ENCODE data around the gene SAMD11. TPM values are rescaled to one million over a fixed set of nuclear protein-coding genes. Genes with fewer than 3 reads are reported as not detected.

SAMD11 gene
- total RNA-seq, 1 experiment from 2014 or later = 2.3 TPM

GRCh38 chr1:914891-915280 lies 8.8 kb upstream of the SAMD11 start (continued):
- TF ChIP-seq ATF2 (CRISPR knock-in tag; IDR thresholded peaks at IDR 0.05; ENCODE audit: borderline replicate concordance, low read depth) (no peak), ESRRA (CRISPR knock-in tag; IDR thresholded peaks at IDR 0.05; ENCODE audit: borderline replicate concordance) (no peak), ZNF532 (CRISPR knock-in tag; IDR thresholded peaks at IDR 0.05; ENCODE audit: borderline replicate concordance) (no peak), PRRX2 (CRISPR knock-in tag; IDR thresholded peaks at IDR 0.05) (no peak), ZNF138 (CRISPR knock-in tag; conservative IDR thresholded peaks at IDR 0.05) (no peak), FOXJ3 (CRISPR knock-in tag; IDR thresholded peaks at IDR 0.05; ENCODE audit: borderline replicate concordance) (no peak), GTF2I (CRISPR knock-in tag; conservative IDR thresholded peaks at IDR 0.05) (no peak), ZNF396 (CRISPR knock-in tag; IDR thresholded peaks at IDR 0.05; ENCODE audit: borderline replicate concordance) (no peak), NFE2L1 (CRISPR knock-in tag; IDR thresholded peaks at IDR 0.05) (no peak), ZBTB43 (CRISPR knock-in tag; IDR thresholded peaks at IDR 0.05) (no peak), FOXK1 (CRISPR knock-in tag; IDR thresholded peaks at IDR 0.05) (no peak)
- TF ChIP-seq, protein P1, sequence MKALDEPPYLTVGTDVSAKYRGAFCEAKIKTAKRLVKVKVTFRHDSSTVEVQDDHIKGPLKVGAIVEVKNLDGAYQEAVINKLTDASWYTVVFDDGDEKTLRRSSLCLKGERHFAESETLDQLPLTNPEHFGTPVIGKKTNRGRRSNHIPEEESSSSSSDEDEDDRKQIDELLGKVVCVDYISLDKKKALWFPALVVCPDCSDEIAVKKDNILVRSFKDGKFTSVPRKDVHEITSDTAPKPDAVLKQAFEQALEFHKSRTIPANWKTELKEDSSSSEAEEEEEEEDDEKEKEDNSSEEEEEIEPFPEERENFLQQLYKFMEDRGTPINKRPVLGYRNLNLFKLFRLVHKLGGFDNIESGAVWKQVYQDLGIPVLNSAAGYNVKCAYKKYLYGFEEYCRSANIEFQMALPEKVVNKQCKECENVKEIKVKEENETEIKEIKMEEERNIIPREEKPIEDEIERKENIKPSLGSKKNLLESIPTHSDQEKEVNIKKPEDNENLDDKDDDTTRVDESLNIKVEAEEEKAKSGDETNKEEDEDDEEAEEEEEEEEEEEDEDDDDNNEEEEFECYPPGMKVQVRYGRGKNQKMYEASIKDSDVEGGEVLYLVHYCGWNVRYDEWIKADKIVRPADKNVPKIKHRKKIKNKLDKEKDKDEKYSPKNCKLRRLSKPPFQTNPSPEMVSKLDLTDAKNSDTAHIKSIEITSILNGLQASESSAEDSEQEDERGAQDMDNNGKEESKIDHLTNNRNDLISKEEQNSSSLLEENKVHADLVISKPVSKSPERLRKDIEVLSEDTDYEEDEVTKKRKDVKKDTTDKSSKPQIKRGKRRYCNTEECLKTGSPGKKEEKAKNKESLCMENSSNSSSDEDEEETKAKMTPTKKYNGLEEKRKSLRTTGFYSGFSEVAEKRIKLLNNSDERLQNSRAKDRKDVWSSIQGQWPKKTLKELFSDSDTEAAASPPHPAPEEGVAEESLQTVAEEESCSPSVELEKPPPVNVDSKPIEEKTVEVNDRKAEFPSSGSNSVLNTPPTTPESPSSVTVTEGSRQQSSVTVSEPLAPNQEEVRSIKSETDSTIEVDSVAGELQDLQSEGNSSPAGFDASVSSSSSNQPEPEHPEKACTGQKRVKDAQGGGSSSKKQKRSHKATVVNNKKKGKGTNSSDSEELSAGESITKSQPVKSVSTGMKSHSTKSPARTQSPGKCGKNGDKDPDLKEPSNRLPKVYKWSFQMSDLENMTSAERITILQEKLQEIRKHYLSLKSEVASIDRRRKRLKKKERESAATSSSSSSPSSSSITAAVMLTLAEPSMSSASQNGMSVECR (CRISPR knock-in tag; IDR thresholded peaks at IDR 0.05; ENCODE audit: borderline replicate concordance) = no peak

DNA sequence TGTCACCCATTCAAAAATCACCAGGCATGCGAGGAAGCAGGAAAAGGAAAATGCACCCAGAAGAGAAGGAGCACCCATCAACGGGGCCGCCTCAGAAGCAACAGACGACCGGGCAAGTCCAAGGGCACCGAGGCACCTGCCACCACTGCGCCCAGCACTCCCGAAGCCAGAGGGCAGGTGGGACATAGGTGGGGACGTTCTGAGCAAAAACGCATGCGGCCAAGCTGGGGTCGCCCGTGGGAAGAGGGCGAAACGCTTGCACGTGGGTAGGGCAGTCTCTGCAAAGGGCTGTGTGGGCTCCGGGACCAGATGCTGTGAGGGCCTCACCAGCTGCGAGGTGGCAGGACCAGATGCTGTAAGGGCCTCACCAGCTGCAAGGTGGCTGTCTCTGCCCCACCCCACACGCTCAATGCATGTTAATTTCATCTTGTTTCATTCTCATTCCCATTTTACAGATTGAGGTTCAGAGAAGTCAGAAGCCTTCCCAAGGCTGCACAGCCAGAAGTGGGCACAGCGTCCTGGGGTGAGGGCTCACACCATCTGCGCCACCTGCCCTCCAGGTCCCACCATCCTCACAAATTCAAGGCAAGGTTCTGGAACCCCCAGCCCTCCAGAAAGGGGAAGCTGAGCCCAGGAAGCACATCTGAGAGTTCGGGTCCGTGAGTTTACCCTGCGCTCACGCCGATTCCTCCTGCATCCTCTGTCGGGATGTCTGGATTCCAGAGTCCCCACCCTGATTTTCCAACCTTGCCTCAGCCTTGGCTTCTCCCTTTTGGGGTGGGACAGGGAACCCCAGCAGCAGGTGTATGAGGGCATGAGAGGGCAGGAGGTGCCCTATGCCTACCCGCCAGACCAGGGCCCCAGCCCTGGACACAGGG lies 8.2 kb upstream of the SAMD11 start:
- no peak for TF ChIP-seq GTF2I (CRISPR knock-in tag; conservative IDR thresholded peaks at IDR 0.05)
- no peak for TF ChIP-seq ZNF263 (CRISPR knock-in tag; IDR thresholded peaks at IDR 0.05; ENCODE audit: low read depth)
- no peak for TF ChIP-seq E2F1 (CRISPR knock-in tag; IDR thresholded peaks at IDR 0.05)
- TF ChIP-seq CREM (CRISPR knock-in tag; IDR thresholded peaks at IDR 0.05) = no peak
- TF ChIP-seq ATF3 (CRISPR knock-in tag; conservative IDR thresholded peaks at IDR 0.05) = no peak
- TF ChIP-seq ELF4 (CRISPR knock-in tag; IDR thresholded peaks at IDR 0.05; ENCODE audit: low read depth) = no peak
- peaks cover 81% of the 10 kb centered on the region for H3K27me3 Mint-ChIP-seq (ENCODE audit: low read depth)

More for the DNA sequence above, 8.2 kb upstream of the SAMD11 start:
- H3K27ac Mint-ChIP-seq = no peak overlapping the region
- no peaks in the 10 kb centered on the region for H3K36me3 Mint-ChIP-seq
- DNase-seq (ENCODE audit: low spot score) (no peak), ATAC-seq (no peak)
- ChIA-PET CTCF (interaction anchor here (1.3 kb wide), 1 partner anchor 11 kb away, joined by 3 read pairs; no protein-coding TSS in a partner anchor), POLR2A (interaction anchor here (0.7 kb wide), 1 partner anchor 27 kb away, joined by 3 read pairs; no protein-coding TSS in a partner anchor)
- H3K4me3 Mint-ChIP-seq = no peak overlapping the region
- peaks cover 3% of the 10 kb centered on the region for H3K4me1 Mint-ChIP-seq
- H3K9me3 Mint-ChIP-seq = no peaks in the 10 kb centered on the region
